Inflammatory macrophage treated with lipopolysaccharide for 1 hour (primary cell): ENCODE results near the gene OR2H1.

Experiments
- DNase-seq, 2 donors: peaks; one replicate each; pipeline ENCODE4 v3.0.0-alpha.2; 2020 to 2022

The OR2H1 gene

DNA sequence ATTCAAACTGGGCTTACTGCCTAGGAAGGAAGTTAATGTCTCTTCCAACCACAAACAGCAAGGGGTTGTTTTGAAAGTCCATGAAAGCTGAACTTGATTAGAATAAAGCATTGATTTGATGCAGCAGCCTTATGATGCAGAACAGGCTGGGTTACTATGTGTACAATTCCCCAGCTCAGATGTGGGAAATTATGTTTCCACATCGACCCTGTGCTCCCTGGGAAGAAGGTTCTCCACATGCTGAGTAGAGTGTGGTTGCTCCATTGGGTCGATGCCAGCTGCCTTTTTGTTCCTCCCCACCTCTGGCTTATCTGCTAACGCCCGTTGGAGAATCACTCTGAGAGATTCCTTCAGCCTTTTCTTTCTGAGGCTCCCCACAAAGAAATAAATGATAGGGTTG is 29.6 kb downstream of the OR2H1 start:
- DNase-seq = no peak

DNA sequence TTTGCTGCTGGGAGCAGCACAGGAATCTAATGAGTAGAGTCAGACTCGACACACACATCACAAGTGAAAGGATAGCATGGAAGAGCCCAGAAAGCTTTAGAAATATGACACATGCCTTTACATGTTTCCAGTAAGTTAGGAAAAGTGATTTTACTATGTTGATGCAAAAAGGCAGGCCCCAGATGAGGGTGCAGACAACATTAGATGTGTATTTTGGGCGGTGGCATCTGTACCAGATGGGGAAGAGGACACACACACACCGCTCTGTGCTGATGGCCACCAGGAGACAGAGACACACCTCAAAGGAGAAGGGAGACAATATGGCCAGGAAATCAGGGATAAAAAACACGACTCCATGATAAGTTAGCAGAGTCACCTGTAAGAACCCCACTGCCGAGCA is 30.2 kb downstream of the OR2H1 start:
- no peak for DNase-seq

DNA sequence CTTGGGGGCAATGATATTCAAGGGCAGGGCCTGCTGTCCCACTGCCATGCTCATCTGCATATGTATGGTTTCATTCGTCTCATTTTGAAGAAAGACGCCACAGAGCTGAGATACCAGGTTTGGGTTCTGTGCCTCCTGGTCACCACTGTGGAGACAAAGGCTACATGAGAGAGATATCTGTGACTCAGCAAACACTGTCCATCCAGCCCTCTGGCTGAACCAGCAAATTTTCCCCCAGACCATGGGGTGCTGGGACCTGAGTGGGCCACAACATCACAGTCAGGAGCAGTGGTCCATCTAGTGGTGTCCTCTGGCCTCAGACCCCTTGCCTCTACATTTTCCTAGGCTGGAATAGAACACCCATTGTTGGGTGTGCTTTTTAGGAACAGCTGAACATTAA is 30.7 kb downstream of the OR2H1 start, which contains the start of gene MAS1L:
Gene MAS1L (minus strand): TSS at position 297 of the 400 bp plus-strand sequence. CDS start 54 bp downstream, at position 243.
- no peak for DNase-seq

DNA sequence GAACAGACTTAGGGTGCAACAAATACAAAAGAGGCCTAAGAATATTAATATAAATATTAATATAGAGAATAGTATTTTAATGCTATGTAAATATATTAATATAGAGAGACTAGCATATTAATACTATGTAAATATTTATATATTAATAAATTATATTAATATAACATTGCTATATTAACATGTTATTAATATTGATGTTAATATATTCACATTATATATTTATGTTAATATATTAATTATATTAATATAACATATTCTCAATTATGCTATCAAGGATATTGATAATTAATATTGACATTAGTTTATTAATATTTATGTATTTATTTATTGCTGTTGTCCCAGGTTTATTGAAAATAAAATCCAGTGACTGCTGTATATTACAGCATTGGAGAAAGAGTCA is 31.9 kb downstream of the OR2H1 start:
- no peak for DNase-seq

DNA sequence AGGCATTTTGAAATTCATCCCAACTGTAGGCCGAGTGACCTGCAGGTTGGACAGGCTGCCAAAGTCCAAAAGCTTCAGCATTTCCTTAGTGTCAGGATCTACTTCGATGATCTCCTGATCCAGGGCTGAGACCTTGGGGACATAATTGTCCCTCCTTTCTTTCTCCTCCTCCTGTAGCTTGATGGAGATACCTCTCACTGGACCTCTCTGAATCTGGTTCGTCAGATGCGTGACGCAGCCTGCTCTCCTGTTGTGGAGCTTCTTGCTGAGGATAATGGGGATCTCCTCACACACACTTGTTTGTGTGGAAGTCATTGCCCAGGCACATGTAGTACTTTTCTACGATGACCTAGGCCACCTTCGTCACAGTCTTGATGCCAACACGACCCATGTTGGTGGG is 32.3 kb downstream of the OR2H1 start:
- DNase-seq = no peak

DNA sequence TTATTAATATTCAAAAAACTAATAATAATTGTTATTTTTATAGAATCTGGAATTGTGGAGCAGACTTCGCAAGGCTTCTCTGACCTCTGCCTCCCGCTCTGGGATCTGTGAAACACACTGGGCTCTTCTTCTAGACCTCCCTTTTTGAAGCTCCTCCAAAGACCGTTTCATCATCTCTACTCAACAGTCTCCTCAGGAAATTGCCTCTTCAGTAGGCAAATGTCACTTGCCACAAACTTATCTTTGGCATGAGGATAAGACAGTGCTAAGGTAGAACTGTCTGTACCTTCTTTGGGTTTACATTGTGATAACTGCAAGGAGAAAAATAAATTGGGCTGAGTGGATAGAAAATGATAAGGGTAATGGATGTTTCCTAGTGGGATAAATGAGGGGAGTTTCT is 33.1 kb downstream of the OR2H1 start:
- no peak for DNase-seq

DNA sequence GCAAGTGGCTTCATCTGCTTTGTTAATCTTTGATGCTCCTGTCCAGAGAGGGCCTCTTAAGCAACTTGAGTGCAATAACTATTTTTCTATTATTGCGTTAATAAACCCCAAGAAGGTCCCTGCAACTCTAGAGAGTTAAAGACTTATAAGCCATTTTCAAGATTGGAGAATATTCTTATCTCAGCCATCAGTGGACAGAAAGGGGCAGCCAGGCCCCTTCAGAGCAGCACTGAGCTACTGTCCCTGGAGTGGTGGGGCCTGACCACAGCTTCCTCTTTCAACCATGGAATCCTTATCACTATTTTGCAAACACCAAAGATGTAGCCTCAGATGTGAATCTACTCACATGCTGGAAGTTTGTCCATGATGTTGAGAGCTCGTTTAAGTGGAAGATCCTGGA is 33.6 kb downstream of the OR2H1 start:
- DNase-seq = no peak

DNA sequence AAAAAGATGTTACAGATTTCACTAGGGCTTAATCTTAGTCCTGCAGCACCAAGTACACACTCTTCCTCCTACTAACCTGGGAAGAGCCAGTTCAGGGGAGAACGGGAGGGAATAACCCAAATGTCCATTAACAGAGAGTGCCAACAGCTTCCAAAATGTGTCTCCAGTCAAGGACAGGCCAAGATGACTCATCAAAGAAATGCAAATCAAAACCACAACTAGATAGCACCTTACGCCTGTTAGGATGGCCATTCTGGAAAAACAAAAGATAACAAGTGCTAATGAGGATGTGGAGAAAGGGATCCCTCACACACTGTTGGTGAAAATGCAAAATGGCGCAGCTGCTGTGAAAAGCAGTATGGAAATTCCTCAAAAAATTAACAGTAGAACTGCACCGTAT is 34.6 kb downstream of the OR2H1 start:
- no peak for DNase-seq

DNA sequence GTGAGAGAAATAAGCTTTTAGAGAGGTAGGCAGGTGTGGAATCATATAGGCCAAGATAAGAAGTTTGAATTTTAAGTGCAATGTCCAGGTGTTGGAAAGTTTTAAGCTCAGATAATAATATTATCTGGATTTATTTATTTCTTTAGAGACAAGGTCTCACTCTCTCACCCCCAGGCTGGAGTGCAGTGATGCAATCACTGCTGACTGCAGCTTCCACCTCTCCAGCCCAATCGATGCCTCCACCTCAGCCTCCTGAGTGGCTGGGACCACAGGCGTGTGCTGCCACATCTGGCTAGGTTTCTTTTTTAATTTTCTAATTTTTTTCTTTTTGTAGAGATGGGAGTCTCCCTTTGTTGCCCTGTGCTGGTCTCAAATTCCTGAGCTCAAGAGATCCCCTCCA is 36.3 kb downstream of the OR2H1 start:
- no peak for DNase-seq

DNA sequence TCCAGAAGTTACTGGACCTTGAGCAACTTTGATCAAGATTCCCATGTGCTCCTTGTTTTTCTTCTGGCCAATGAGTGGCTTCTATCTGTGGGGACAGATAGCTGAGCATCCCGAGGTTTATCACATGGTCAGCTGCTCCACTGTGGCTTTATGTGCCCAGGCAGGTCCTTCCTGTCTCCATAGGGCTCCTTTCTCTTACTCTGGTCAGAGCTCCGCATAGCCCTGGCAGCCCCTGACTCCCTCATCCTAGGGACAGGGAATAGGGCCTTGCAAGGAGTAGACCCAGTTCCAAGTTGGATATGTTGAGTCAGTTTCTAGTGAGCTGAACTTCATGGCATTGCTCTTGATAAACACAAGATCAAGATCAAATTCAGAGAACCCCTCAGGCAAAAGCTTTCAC is 37.2 kb downstream of the OR2H1 start:
- DNase-seq = no peak

DNA sequence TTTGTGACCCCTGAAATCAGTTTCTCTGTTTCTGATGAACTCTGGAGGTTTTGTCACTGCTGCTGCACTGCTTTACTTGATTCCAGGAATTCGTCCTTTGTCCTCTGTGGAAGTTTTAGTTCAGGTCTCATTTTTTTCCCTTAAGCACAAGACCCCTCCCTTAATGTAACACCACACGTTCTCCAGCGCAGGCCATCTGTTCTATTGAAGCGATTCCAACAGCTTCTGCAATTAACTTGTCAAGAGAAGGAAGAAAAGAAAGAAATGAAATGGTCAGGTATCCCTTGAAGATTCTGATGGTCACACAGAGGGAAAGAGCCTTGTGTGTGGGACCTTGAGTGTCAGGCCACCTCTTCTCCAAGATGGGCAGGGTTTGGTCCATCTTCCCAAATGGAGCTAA is 38.6 kb downstream of the OR2H1 start:
- no peak for DNase-seq

DNA sequence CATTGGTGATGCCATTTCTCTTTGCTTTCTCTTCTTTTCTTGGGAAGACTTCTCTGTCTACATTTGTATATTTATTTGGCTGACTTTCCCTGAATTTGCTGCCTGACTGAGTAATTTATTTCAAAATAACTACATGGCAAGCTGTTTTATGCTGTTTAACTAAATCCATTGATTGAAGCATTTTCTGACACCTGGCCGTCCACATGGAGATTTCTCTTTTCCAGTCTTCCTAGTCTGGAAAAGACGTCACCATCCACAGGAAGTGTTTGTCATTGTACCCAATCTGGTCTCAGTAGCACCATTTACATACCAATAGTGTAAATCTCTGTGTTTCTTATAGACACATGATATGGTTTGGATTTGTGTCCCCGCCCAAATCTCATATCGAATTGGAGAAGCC is 40.0 kb downstream of the OR2H1 start:
- no peak for DNase-seq

DNA sequence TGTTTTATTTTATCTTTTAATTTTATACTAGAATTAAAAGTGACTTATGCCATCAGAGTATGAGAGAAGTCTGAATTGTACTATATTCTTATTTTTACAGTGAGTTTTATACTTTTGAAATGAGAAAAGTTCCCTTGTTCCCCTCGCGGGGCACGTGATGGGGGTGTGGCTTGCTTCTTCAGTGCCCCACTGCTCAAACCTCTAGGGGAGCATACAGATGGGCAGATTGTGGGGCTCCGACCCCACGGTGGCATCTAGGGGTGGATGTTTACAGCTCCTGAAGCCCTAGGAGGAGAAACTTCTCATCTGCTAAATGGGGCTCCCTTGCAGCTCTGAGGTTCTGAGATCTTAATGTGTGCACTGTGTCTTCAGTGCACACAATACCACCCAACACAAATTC is 42.7 kb downstream of the OR2H1 start:
- no peak for DNase-seq

DNA sequence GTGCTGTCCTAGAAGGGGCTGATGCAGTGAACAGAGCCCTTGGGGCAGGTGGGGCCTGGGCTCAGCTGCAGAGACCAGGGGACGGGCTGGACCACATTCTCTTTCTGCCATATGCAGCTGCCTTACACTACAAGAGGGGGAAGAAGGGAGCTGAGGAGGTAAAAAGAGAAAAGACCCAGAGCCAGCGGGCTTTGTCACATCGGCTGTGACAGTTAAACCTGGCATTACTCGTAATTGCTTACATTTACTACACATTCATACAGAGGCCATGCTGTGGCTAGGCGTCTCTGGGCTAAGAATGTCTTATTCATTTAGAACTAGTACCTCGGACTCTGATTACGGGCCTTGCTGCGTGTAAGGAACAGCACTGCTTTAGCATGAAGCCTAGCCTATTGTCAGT is 43.6 kb downstream of the OR2H1 start:
- DNase-seq = no peak

DNA sequence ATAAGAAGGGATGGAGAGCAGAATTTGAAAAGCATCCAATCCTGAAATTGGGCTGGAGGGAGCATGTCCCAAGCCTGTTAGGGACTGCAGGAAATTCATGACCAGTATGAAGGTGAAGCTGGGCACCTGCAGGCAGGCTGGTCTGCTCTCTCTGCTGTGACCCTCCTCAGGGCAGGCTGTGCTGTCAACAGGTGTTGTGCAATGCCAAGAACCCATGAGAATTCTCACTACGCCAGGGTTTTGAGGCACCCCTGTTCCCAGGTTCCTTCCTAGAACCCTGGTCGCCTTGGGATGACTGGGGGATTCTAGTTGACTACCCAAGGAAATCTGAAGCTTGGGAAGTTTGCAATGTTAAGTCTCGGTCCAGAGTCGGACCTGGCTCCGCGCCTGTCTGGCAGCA is 44.2 kb downstream of the OR2H1 start:
- DNase-seq = no peak

DNA sequence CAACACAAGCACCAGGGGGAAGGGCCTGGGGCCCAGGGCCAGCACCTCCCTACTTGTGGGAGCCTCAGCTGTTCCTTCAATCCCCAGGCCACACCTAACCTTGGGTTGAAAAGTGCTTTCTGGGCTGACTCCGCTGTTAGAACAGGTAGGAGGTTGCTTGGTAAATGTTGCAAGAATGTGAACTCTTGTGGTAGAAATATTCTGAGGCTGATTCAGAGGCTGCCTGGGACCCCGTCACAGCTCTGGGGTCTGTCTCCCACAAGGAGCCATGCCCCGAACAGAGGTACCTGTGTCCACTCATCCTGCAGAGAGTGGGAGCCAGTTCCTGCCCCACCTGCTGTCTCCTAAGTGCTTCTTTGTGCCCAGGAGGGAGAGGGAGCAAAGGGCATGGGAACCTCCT is 45.2 kb downstream of the OR2H1 start:
- no peak for DNase-seq

DNA sequence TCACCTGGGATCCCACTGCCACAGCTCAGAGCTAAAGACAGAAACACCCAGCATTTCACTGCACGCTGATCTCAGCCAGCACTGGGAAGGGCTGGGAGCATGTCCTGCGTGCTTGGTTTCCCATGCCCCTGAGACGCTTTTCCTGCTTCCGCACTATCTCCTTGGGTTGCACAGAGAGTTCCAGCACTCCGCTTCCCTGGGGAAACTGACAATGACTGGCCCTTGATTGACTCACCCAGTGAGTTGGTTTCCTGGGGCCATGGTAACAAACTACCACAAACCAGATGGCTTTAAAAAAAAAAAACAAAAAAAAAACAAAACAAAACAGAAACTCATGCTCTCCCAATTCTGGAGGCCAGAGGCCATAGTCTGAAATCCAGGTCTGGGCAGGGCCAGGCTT is 45.6 kb downstream of the OR2H1 start:
- DNase-seq = no peak

DNA sequence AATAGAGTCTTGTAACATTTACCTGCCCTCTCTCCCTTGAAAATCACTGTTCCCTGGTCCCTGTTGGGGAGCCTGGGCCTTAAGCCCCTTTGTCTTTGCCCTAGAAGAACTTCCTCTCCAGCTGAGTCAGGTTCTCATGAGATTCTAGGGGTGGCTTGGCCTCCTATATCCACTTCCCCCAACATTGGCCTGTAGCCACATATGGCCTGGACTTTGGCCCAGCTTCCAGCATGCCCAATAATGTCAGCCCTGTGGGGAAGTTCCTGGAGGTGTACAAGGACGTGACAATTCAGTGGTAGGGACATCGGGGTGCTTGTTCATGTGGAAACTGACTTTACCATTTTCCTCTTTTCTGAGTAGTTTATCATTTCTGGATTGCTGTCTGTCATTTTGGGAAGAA is 48.0 kb downstream of the OR2H1 start:
- DNase-seq = peak in 1 of 2 donors; percentile 0

DNA sequence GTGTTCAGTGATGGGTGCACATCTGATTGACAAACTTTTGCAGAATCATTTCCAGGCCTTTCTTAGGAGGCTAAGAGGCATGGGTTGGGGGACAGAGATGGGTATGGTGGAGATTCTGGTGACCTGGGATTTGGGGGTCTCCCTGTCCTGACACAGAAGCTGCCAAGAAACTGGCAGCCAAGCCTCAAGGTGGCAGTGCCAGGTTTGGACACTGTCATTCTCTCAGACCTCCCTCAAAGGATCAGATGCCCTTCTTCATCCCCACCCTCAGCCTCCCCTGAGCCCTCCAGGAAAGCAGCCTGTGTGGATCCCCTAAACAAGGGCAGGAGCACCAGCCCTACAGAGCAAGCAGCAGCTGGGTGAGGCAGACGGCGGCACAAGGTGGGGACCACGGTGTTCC is 48.9 kb downstream of the OR2H1 start:
- no peak for DNase-seq

DNA sequence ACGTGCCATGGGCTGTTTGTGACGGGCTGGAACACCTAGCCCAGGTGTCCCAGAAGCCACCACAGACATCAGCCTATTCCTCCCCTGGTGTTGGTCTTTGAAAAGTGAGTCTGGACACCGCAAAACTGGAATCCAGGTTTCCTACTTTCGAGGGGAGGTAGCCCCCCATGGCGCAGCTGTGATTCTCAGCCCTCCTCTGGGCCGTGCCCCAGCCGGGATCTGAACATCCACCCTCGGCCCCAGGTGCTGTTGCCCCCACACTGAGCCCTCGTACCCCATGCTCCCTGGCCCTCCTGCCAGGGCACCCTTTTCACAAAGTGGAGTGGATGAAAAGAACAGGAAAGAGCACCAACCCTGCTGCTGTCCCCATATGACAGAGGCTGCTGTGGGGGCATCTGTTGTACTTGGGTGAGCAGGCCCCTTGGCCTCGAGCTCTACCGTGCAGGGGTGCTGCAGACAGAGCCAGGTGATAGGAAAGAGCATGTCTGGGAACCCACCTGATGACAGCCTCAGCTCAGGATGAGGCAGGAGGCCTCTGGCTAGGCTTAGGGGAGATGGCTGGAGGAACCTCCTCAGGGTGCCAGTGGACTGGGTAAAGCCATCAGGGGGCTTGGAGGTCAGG is 49.6 kb downstream of the OR2H1 start:
- DNase-seq = no peak

DNA sequence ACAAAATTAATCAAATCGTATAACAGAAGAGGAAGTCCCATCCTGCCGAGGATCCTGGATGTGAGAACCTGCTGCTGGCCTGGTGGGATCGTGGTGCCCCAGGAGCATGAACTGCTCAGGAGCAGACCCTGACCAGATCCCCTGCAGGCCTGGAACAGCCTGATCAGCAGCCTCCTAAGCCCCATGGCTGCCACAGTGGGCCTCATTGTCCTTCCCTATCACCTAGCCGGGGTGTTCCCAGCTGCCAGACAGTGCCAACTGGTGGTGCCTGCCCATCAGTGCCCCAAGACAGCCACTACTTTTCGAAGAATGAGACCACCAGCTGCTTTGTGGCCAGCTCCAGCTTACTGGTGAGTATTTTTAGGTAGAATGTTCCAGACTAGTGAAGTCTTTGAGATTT is 50.4 kb downstream of the OR2H1 start:
- no peak for DNase-seq

DNA sequence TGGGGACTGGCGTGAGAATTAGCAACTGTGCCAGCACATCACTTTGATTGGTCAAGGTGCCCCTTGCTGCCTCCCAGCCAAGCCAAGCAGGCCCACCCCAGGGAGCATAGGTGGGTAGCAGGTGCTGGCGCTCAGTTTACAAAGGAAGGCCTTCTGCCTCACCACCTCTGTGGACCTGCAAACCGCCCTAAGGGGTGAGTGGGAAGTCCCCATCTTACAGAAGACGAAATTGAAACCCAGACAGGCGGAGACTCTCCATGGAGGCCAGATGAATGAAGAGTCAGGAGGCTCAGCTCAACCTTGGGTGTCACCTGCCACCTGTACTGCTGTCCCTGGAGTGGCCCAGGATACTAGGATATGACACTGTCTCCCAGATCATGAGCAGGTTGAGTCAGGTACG is 52.3 kb downstream of the OR2H1 start:
- DNase-seq = no peak

DNA sequence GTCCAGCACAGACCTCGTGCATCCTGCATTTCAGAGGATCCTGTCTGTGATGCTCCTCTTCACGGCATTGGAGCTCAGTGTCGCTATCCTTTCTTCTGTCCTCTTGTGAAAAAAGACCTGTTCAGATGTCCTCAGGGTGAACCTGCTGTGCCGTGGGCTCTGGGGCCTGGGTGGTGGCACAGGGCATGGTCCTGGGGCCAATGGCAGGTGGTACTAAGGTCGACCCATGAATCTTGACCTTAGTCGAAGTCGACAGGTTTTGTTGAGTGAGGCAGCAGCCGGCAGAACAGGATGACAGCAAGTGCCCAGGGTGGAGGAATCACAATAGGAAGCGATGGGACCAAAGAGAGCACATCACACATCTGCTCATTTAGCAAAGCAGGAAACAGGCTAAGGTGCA is 52.8 kb downstream of the OR2H1 start:
- DNase-seq = no peak

DNA sequence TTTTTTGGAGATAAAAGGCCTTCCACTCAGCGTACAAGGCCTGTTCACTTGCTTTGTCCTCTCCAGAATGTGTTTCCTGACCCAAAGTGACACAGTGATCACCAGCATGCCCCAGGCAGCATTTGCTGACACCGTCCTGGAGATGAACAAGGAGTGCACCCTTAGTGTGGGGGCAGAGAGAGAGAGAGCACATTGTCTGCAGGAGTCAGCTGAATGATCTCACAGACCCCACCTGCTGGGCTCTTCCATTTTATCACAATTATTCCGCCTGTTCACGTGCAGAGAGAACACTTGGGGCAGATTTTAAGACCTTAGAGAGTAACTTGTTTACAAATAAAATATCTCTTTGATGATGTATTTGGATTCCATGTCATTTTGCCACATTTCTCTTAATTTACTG is 53.2 kb downstream of the OR2H1 start:
- DNase-seq = no peak

DNA sequence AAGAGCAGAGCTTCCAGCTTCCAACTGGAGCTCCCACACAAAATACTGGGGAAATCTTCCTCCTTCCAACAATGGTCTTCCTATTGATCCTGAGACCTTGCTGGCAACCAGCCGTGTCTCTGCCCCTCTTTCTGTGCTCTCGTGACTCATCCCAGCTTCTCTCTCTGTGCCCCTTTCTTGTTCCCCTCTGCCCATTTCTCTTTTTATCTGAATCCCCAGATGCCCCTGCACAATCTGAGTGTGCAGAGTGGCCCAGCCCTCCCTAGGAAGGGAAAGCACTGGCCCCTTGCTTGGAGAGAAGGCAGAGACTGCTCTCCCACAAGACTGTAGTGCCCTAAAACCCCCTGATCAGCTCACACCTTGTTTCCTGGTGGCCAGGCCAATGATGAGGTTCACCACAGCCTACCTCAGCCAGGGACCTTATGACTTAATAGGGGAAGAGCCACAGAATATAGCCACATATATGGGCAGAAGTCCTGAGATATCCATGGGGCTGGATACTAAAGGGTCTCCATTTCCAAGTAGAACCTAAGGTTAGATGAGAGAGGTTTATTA is 53.9 kb downstream of the OR2H1 start:
- no peak for DNase-seq
